Sigmoid colon (tissue), 7 donors: Measurements from ENCODE around the gene SDK2. TPM values are rescaled to one million over a fixed set of nuclear protein-coding genes. Genes with fewer than 3 reads are reported as not detected.

Experiments used
- DNase-seq: peaks from one replicate; pipeline ENCODE4 v3.0.0-alpha.2; 2019
- H3K27ac ChIP-seq, 4 donors: fragments of 200-600 bp; sonication (generic); one replicate each; pipeline ENCODE4 v1.5.1; 2016 to 2019; ENCODE audit warnings: mild to moderate bottlenecking in 1 of 4
- H3K27me3 ChIP-seq, 3 donors: fragments of 200-600 bp; sonication (generic); one replicate each; pipeline ENCODE4 v1.5.1; 2019; ENCODE audit warnings: mild to moderate bottlenecking in 1 of 3
- H3K36me3 ChIP-seq, 4 donors: fragments of 200-600 bp; sonication (generic); one replicate each; pipeline ENCODE4 v1.5.1; 2016 to 2019
- H3K4me1 ChIP-seq, 4 donors: fragments of 200-600 bp; sonication (generic); one replicate each; pipeline ENCODE4 v1.5.1; 2017 to 2019
- H3K4me3 ChIP-seq, 4 donors: fragments of 200-600 bp; sonication (generic); one replicate each; pipeline ENCODE4 v1.5.1; 2017 to 2019; ENCODE audit warnings: mild to moderate bottlenecking in 2 of 4, moderate library complexity in 1 of 4
- H3K9me3 ChIP-seq, 4 donors: fragments of 200-600 bp in 3 of 4; sonication (generic) in 3 of 4; one replicate each; pipeline versions ENCODE4 v1.5.1 to v1.6.1; 2013 to 2019
- EP300 ChIP-seq, 4 donors: sonication (generic); formaldehyde crosslinking; IDR thresholded peaks; one replicate each; pipeline ENCODE4 v1.6.1; 2017; ENCODE audit warnings: antibody characterized with exemption in 4 of 4
- POLR2A ChIP-seq, 2 donors: fragments of 450-650 bp; IDR thresholded peaks; one replicate each; pipeline ENCODE4 v1.6.1; 2016; ENCODE audit warnings: antibody characterized with exemption in 2 of 2, mild to moderate bottlenecking in 2 of 2, moderate library complexity in 2 of 2
- POLR2AphosphoS5 ChIP-seq, 4 donors: sonication (generic); formaldehyde crosslinking; IDR thresholded peaks; one replicate each; pipeline ENCODE4 v1.6.1; 2017; ENCODE audit warnings: antibody characterized with exemption in 4 of 4
- WGBS, 2 donors: extraction: QIAGEN DNeasy Blood & Tissue Kit; methylation state at CpG; one replicate each; pipeline ENCODE4 v1.1.7; 2013; 5-methylcytosine and 5-hydroxymethylcytosine counted together
- intact Hi-C: fragments of 100-400 bp; cut with DNase I; formaldehyde crosslinking; loops from one replicate; pipeline ENCODE4 v1.15.1; 2023
- polyA plus RNA-seq, 3 donors: library from polyadenylated mRNA; stranded (reverse); fragments of 200-250 nt; gene quantifications; one replicate each; pipeline ENCODE4 v1.2.3, GENCODE V29; 2013
- total RNA-seq, 4 donors: library from RNA; depleted of rRNA; stranded (reverse); fragments of >200 nt; gene quantifications; one replicate each; pipeline ENCODE4 v1.1.0, GENCODE V29; 2016
- TF ChIP-seq, protein P1 (sequence below), 4 experiments: fragments of 450-650 bp in 3 of 4; fragments of 200-600 bp in 1 of 4; IDR thresholded peaks; one replicate each; pipeline ENCODE4 v1.5.1; 2016 to 2019; ENCODE audit warnings: antibody characterized with exemption in 4 of 4, mild to moderate bottlenecking in 3 of 4, moderate library complexity in 2 of 4
- donor health status: healthy with polysubstance abuse.
- donor health status: Bipolar disorder and iron deficiency.
- donor health status: healthy.

SDK2 gene
- total and polyA plus RNA-seq, 7 donors = under 0.01 to 1.9 (median 0.71) TPM

DNA sequence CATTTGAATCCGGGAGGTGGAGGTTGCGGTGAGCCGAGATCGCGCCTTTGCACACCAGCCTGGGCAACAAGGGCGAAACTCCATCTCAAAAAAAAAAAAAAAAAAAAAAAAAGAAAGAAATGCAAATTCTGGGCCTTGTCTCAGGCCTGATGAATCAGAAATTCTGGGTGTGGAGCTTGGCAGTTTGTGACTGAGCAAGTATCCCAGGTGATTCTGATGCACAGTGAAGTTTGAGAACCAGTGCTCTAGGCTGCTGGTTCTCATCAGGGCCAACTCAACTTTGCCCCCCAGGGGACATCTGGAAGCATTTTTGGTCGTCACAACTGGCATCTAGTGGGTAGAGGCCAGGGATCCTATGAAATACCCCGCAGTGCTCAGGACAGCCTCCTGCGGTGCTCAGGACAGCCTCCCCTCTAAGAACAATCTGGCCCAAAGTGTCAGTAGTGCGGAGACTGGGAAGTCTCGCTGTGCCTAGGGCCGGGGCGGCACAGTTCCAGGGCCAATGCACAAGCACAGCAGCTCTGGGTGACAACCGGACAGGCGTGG is 55.9 kb downstream of the SDK2 start:
- DNase-seq = no peak
- intact Hi-C loops = no loop called here
- Histone ChIP-seq H3K27me3 (no peaks in the 10 kb centered on the region), H3K9me3 (no peaks in the 10 kb centered on the region), H3K27ac (no peak overlapping the region), H3K4me1 (no peaks in the 10 kb centered on the region), H3K4me3 (no peak overlapping the region), H3K36me3 (no peaks in the 10 kb centered on the region)
- 88 to 89% methylated on average over 15 of the region's 15 CpGs for WGBS, 2 donors
- no peak for TF ChIP-seq EP300 (IDR thresholded peaks at IDR 0.05)
- TF ChIP-seq POLR2AphosphoS5 (IDR thresholded peaks at IDR 0.05) = no peak
- TF ChIP-seq POLR2A (IDR thresholded peaks at IDR 0.05) = no peak
- TF ChIP-seq, protein P1, sequence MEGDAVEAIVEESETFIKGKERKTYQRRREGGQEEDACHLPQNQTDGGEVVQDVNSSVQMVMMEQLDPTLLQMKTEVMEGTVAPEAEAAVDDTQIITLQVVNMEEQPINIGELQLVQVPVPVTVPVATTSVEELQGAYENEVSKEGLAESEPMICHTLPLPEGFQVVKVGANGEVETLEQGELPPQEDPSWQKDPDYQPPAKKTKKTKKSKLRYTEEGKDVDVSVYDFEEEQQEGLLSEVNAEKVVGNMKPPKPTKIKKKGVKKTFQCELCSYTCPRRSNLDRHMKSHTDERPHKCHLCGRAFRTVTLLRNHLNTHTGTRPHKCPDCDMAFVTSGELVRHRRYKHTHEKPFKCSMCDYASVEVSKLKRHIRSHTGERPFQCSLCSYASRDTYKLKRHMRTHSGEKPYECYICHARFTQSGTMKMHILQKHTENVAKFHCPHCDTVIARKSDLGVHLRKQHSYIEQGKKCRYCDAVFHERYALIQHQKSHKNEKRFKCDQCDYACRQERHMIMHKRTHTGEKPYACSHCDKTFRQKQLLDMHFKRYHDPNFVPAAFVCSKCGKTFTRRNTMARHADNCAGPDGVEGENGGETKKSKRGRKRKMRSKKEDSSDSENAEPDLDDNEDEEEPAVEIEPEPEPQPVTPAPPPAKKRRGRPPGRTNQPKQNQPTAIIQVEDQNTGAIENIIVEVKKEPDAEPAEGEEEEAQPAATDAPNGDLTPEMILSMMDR (IDR thresholded peaks at IDR 0.05) = no peak

DNA sequence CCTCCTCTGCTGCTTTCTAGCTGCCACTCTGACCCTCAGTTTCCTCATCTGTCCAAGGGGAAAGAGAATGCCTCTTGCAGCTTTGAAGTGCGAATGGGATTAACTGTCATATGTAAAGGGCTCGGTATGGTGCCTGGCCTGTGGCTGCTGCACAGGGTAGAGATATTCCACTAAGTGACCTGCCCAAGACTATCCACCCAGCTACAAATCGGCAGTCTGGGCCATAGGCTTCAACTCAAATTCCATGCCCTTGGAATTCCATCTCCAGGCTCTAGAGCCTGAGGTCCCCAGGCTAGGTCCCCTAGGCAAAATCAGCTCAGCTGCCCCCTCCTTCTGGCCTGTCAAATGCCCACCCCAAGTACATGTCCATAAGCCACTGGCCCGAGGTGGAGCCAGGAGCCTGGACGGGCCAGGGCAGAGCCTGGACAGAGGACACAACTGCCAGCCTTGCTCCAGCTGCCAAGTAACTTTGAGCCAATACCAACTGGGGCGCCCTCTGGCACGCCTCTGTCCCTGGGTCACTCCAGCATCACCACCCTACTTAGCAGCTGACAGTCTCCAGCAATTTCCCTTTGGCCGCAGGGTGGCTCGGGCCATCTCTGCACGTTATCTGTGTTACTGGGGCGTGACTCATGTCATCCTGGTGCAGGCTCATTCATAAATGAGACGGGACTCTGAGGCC is 57.2 kb downstream of the SDK2 start:
- Histone ChIP-seq H3K27me3 (no peaks in the 10 kb centered on the region), H3K36me3 (no peaks in the 10 kb centered on the region), H3K9me3 (no peaks in the 10 kb centered on the region), H3K27ac (no peak overlapping the region), H3K4me3 (no peak overlapping the region), H3K4me1 (no peaks in the 10 kb centered on the region)
- DNase-seq = no peak
- TF ChIP-seq POLR2A (IDR thresholded peaks at IDR 0.05) (no peak), POLR2AphosphoS5 (IDR thresholded peaks at IDR 0.05) (no peak), EP300 (IDR thresholded peaks at IDR 0.05) (no peak)
- TF ChIP-seq, protein P1 (IDR thresholded peaks at IDR 0.05) = no peak
- intact Hi-C loops = no loop called here
- 41 to 76% methylated on average over 12 of the region's 12 CpGs for WGBS, 2 donors

DNA sequence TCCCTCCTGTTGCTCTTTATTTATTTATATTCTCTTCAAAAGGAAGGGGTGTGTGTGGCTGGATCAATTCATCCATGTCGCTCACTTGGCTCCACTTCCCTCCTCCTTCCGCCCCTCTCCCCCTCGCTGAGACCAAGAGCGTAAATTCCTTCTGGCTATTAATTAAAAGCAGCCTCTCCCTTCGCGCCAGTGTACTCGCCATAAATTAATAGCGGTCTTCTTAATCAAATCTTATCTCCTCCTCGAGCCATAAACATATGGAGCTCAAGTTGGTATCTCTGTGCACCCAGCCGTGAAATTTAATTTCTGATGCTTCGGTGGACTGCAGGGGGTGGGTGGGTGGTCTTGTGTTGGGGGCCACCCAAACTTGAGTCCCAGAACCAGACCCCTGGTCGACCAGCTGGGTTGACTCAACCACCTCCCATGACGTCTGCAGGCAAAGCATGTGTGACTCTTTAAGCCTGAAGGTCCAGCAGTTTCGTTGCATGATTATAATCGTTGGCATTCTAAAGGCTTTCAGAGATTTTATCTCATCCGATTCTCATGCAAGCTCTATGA is 57.9 kb downstream of the SDK2 start:
- WGBS, 2 donors = 59 to 84% methylated on average over 16 of the region's 16 CpGs
- H3K27me3 ChIP-seq = peaks cover 0 to 3% (median 0%) of the 10 kb centered on the region in 3 donors
- intact Hi-C loops = no loop called here
- no peak for TF ChIP-seq POLR2A (IDR thresholded peaks at IDR 0.05)
- TF ChIP-seq POLR2AphosphoS5 (IDR thresholded peaks at IDR 0.05) = no peak
- H3K36me3 ChIP-seq = no peaks in the 10 kb centered on the region
- no peak overlapping the region for H3K27ac ChIP-seq
- no peak for DNase-seq
- no peaks in the 10 kb centered on the region for H3K9me3 ChIP-seq
- no peak overlapping the region for H3K4me3 ChIP-seq
- H3K4me1 ChIP-seq = no peaks in the 10 kb centered on the region

DNA sequence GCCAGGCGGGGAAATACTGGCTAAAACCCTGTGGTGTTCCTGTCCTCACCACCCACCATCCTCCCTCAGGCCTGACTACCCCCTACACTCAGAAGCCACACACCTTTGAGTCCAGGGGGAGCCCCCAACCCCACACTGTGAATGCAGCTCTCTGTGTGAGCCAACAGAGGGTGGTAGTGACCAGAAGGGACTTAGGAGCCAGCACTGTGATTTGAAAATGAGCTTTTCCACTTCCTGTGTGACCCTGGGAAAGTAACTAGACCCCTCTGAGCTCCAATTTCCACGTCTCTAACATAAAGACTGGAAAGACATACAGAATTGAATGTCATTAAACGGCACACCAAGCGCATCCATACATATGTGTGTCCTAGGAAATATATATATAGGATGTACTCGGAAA is 58.7 kb downstream of the SDK2 start:
- no peaks in the 10 kb centered on the region for H3K9me3 ChIP-seq
- no peaks in the 10 kb centered on the region for H3K36me3 ChIP-seq
- H3K4me1 ChIP-seq = no peaks in the 10 kb centered on the region
- H3K4me3 ChIP-seq = no peak overlapping the region
- intact Hi-C loops = no loop called here
- H3K27ac ChIP-seq = no peak overlapping the region
- 88% methylated on average over 5 of the region's 5 CpGs for WGBS, 2 donors
- DNase-seq = no peak
- peaks cover 0 to 6% (median 0%) of the 10 kb centered on the region in 3 donors for H3K27me3 ChIP-seq
- TF ChIP-seq, protein P1 (IDR thresholded peaks at IDR 0.05) = no peak
- TF ChIP-seq POLR2AphosphoS5 (IDR thresholded peaks at IDR 0.05) (no peak), EP300 (IDR thresholded peaks at IDR 0.05) (no peak), POLR2A (IDR thresholded peaks at IDR 0.05) (no peak)

DNA sequence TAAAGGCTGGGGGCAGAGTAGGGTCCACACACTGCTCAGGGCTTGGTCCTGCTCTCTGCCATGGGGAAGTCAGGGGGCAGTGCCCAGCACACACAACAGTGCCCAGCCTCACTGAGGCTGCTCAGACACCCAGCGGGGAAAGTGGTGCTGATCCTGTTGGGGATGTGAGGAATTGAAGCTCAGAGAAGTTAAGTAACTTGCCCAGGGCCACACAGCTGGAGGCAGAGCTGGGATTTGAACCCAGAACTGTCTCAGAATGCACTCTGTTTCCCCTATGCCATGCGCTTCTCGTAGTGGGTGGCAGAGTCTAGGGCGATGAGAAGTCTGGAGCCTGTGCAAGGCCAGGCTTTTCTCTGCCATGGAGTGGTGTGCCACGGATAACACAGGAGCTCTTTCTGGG is 59.3 kb downstream of the SDK2 start:
- no peaks in the 10 kb centered on the region for H3K9me3 ChIP-seq
- WGBS, 2 donors = 96 to 97% methylated on average over 5 of the region's 5 CpGs
- TF ChIP-seq, protein P1 (IDR thresholded peaks at IDR 0.05) = no peak
- TF ChIP-seq POLR2AphosphoS5 (IDR thresholded peaks at IDR 0.05) (no peak), POLR2A (IDR thresholded peaks at IDR 0.05) (no peak), EP300 (IDR thresholded peaks at IDR 0.05) (no peak)
- H3K4me3 ChIP-seq = no peak overlapping the region
- no peaks in the 10 kb centered on the region for H3K4me1 ChIP-seq
- no peak overlapping the region for H3K27ac ChIP-seq
- H3K36me3 ChIP-seq = no peaks in the 10 kb centered on the region
- H3K27me3 ChIP-seq = peaks cover 0 to 6% (median 0%) of the 10 kb centered on the region in 3 donors
- no peak for DNase-seq
- intact Hi-C loops = no loop called here
